H1 (cell line): ENCODE measurements around the gene CACNA2D3. TPM values are rescaled to one million over a fixed set of nuclear protein-coding genes. Genes with fewer than 3 reads are reported as not detected.

Source experiments
- CTCF ChIA-PET: fragments of 300-600 bp; sonication (Branson Sonifier 250); formaldehyde crosslinking; loops from one replicate; lab custom pipeline; 2021; ENCODE audit not compliant: partially characterized antibody; lab: Charles Lee
- POLR2A ChIA-PET: fragments of 300-600 bp; sonication (Branson Sonifier 250); formaldehyde crosslinking; loops from one replicate; lab custom pipeline; 2021; ENCODE audit warnings: inconsistent platforms; ENCODE audit not compliant: partially characterized antibody; lab: Charles Lee
- DNase-seq, 2 experiments: peaks; one replicate each; pipeline versions ENCODE4 v3.0.0 to v3.0.0-alpha.2; 2010 to 2022; ENCODE audit warnings: low spot score in 2 of 2, low read depth in 1 of 2, mixed read lengths in 1 of 2
- FAIRE-seq: peaks from 2 replicates; lab custom pipeline; 2011; peaks lifted over from hg19 to GRCh38; lab: Jason Lieb, UNC
- H2AFZ ChIP-seq: 2 replicates; pipeline ENCODE4 v1.8.1; 2012; ENCODE audit warnings: low read length, inconsistent platforms
- H2AK5ac ChIP-seq: 2 replicates; pipeline ENCODE4 v1.6.1; 2013; ENCODE audit warnings: low read depth, low read length
- H2BK120ac ChIP-seq: replicated peaks from 2 replicates; pipeline ENCODE3; 2013; ENCODE audit warnings: low read depth, low read length, inconsistent platforms
- H2BK12ac ChIP-seq: 2 replicates; pipeline ENCODE4 v1.6.1; 2013; ENCODE audit warnings: low read depth, low read length
- H2BK15ac ChIP-seq: 2 replicates; pipeline ENCODE4 v1.6.1; 2013; ENCODE audit warnings: low read length
- H2BK20ac ChIP-seq: 2 replicates; pipeline ENCODE4 v1.6.1; 2013; ENCODE audit warnings: low read length
- H2BK5ac ChIP-seq: 2 replicates; pipeline ENCODE4 v1.6.1; 2013; ENCODE audit warnings: low read depth, low read length
- H3K14ac ChIP-seq: 2 replicates; pipeline ENCODE4 v1.6.1; 2013; ENCODE audit warnings: inconsistent platforms; ENCODE audit not compliant: insufficient read length
- H3K18ac ChIP-seq: 2 replicates; pipeline ENCODE4 v1.6.1; 2013; ENCODE audit warnings: low read length; ENCODE audit errors: extremely low read depth
- H3K23ac ChIP-seq: 2 replicates; pipeline ENCODE4 v1.6.1; 2013; ENCODE audit warnings: inconsistent platforms; ENCODE audit not compliant: insufficient read length
- H3K23me2 ChIP-seq: 2 replicates; pipeline ENCODE4 v1.6.1; 2013; ENCODE audit warnings: low read depth, low read length
- H3K27ac ChIP-seq: 2 replicates; pipeline ENCODE4 v1.6.1; 2011; ENCODE audit warnings: low read depth, low read length, inconsistent platforms
- H3K27me3 ChIP-seq, 4 experiments: replicated peaks in 1 of 4; 1 replicate in 1 of 4; 2 replicates in 3 of 4; pipeline versions ENCODE4 v1.6.1 to v1.8.1; 2011 to 2013; ENCODE audit warnings: low read length in 3 of 4, mild to moderate bottlenecking in 3 of 4, inconsistent platforms in 2 of 4, mixed read lengths in 2 of 4, moderate library complexity in 1 of 4; ENCODE audit not compliant: control insufficient read depth in 3 of 4, insufficient read depth in 3 of 4; ENCODE audit errors: extremely low read depth in 1 of 4
- H3K36me3 ChIP-seq, 4 experiments: 2 replicates each; pipeline versions ENCODE4 v1.6.1 to v1.8.1; 2011 to 2013; ENCODE audit warnings: mild to moderate bottlenecking in 4 of 4, low read length in 3 of 4, moderate library complexity in 2 of 4, control low read depth in 1 of 4, inconsistent platforms in 1 of 4; ENCODE audit not compliant: insufficient read depth in 4 of 4, control insufficient read depth in 2 of 4
- H3K4ac ChIP-seq: replicated peaks from 2 replicates; pipeline ENCODE3; 2013; ENCODE audit warnings: low read length, low read depth, mixed read lengths, inconsistent platforms; ENCODE audit not compliant: insufficient read length
- H3K4me1 ChIP-seq, 4 experiments: replicated peaks in 1 of 4; 1 replicate in 1 of 4; 2 replicates in 3 of 4; pipeline versions ENCODE4 v1.6.1 to v1.8.1; 2011 to 2013; ENCODE audit warnings: low read length in 3 of 4, inconsistent platforms in 2 of 4, mixed read lengths in 1 of 4; ENCODE audit not compliant: insufficient read depth in 4 of 4, control insufficient read depth in 3 of 4
- H3K4me2 ChIP-seq, 2 experiments: 2 replicates each; pipeline versions ENCODE4 v1.6.1 to v1.8.1; 2011 to 2013; ENCODE audit warnings: low read depth in 2 of 2, low read length in 2 of 2, control low read depth in 1 of 2, inconsistent platforms in 1 of 2, mild to moderate bottlenecking in 1 of 2; ENCODE audit not compliant: insufficient read depth in 1 of 2
- H3K4me3 ChIP-seq, 4 experiments: fragments of 200-600, 300-600 bp in 1 of 4; sonication (generic), shearing (Covaris generic), sonication (Bioruptor Twin) in 1 of 4; 2 replicates each; pipeline versions ENCODE4 v1.5.1 to v1.8.1; 2011 to 2016; ENCODE audit warnings: low read length in 4 of 4, low read depth in 3 of 4, control low read depth in 2 of 4, inconsistent platforms in 2 of 4, mild to moderate bottlenecking in 2 of 4, mixed read lengths in 1 of 4, moderate library complexity in 1 of 4; ENCODE audit not compliant: insufficient read depth in 2 of 4; ENCODE audit errors: extremely low read depth in 1 of 4
- H3K56ac ChIP-seq: replicated peaks from 2 replicates; pipeline ENCODE3; 2013; ENCODE audit warnings: low read depth, mild to moderate bottlenecking, mixed read lengths, low read length, inconsistent platforms; ENCODE audit not compliant: insufficient read length
- H3K79me1 ChIP-seq: 2 replicates; pipeline ENCODE4 v1.6.1; 2013; ENCODE audit warnings: low read depth, low read length, control low read depth
- H3K79me2 ChIP-seq, 2 experiments: 2 replicates each; pipeline versions ENCODE4 v1.6.1 to v1.8.1; 2012 to 2013; ENCODE audit warnings: low read length in 2 of 2, mild to moderate bottlenecking in 2 of 2, inconsistent platforms in 1 of 2; ENCODE audit not compliant: insufficient read depth in 2 of 2, control insufficient read depth in 1 of 2
- H3K9ac ChIP-seq, 4 experiments: replicated peaks in 1 of 4; 1 replicate in 1 of 4; 2 replicates in 3 of 4; pipeline versions ENCODE4 v1.6.1 to v1.8.1; 2011 to 2013; ENCODE audit warnings: low read depth in 3 of 4, low read length in 3 of 4, control low read depth in 2 of 4, mild to moderate bottlenecking in 2 of 4, moderate library complexity in 2 of 4, inconsistent platforms in 1 of 4; ENCODE audit errors: extremely low read depth in 1 of 4
- H3K9me3 ChIP-seq, 2 experiments: 2 replicates each; pipeline versions ENCODE4 v1.6.1 to v1.8.1; 2012 to 2013; ENCODE audit warnings: mild to moderate bottlenecking in 2 of 2, moderate library complexity in 2 of 2, control low read depth in 1 of 2, inconsistent platforms in 1 of 2, low read depth in 1 of 2, low read length in 1 of 2, mixed read lengths in 1 of 2; ENCODE audit not compliant: insufficient read depth in 2 of 2
- H4K20me1 ChIP-seq, 2 experiments: replicated peaks in 1 of 2; 2 replicates each; pipeline versions ENCODE3 to v1.8.1; 2011 to 2013; ENCODE audit warnings: inconsistent platforms in 2 of 2, low read length in 2 of 2, mild to moderate bottlenecking in 1 of 2; ENCODE audit not compliant: insufficient read depth in 2 of 2, control insufficient read depth in 1 of 2
- H4K5ac ChIP-seq: 2 replicates; pipeline ENCODE4 v1.6.1; 2013; ENCODE audit warnings: low read length, low read depth, mixed read lengths, inconsistent platforms; ENCODE audit not compliant: insufficient read length
- H4K8ac ChIP-seq: 2 replicates; pipeline ENCODE4 v1.8.0; 2013; ENCODE audit warnings: mild to moderate bottlenecking, moderate library complexity, low read length, inconsistent platforms; ENCODE audit not compliant: insufficient read depth; ENCODE audit errors: extremely low read depth
- H4K91ac ChIP-seq: replicated peaks from 2 replicates; pipeline ENCODE3; 2013; ENCODE audit warnings: low read length, mixed read lengths, inconsistent platforms; ENCODE audit not compliant: insufficient read length
- ASH2L ChIP-seq: fragments of 200-600, 300-600 bp; sonication (generic); IDR thresholded peaks from one replicate; pipeline ENCODE4 v1.7.1; 2017; ENCODE audit warnings: low read length
- BACH1 ChIP-seq: IDR thresholded peaks from 2 replicates; pipeline ENCODE4 v1.6.1; 2012; ENCODE audit warnings: low read length, improper control_type of control experiment
- BCL11A ChIP-seq, 2 experiments: IDR thresholded peaks; one replicate each; pipeline ENCODE4 v1.6.1; 2011; ENCODE audit warnings: low read depth in 2 of 2, low read length in 2 of 2, mild to moderate bottlenecking in 2 of 2
- CBX5 ChIP-seq: fragments of 300-800, 300-1000 bp; sonication (generic); IDR thresholded peaks from 2 replicates; pipeline ENCODE4 v1.7.1; 2016; ENCODE audit warnings: antibody characterized with exemption, low read length, low read depth
- CEBPB ChIP-seq: IDR thresholded peaks from 2 replicates; pipeline ENCODE4 v1.6.1; 2012; ENCODE audit warnings: low read depth, low read length
- CTBP2 ChIP-seq: IDR thresholded peaks from 2 replicates; pipeline ENCODE4 v1.7.0; 2011; ENCODE audit warnings: borderline replicate concordance, mild to moderate bottlenecking, moderate library complexity, mixed read lengths, low read length; ENCODE audit not compliant: insufficient read depth, insufficient read length
- HDAC6 ChIP-seq: IDR thresholded peaks from one replicate; pipeline ENCODE4 v1.7.1; 2012; ENCODE audit warnings: low read depth, mild to moderate bottlenecking, inconsistent platforms, low read length, moderate library complexity
- JUND ChIP-seq: IDR thresholded peaks from 2 replicates; pipeline ENCODE4 v1.6.1; 2011; ENCODE audit warnings: mild to moderate bottlenecking, improper control_type of control experiment, low read length
- KDM4A ChIP-seq: IDR thresholded peaks from one replicate; pipeline ENCODE4 v1.7.1; 2012; ENCODE audit warnings: low read depth, mild to moderate bottlenecking, moderate library complexity, low read length, inconsistent platforms; ENCODE audit not compliant: severe bottlenecking
- KDM5A ChIP-seq: fragments of 200-600 bp; IDR thresholded peaks from 2 replicates; pipeline ENCODE4 v1.7.1; 2012; ENCODE audit warnings: mild to moderate bottlenecking, low read length, inconsistent platforms, mixed read lengths
- POLR2A ChIP-seq, 2 experiments: IDR thresholded peaks; 1 replicate in 1 of 2; 2 replicates in 1 of 2; pipeline ENCODE4 v1.6.1; 2011; ENCODE audit warnings: low read depth in 2 of 2, low read length in 2 of 2, mild to moderate bottlenecking in 2 of 2; ENCODE audit errors: control extremely low read depth in 1 of 2
- POU5F1 ChIP-seq: IDR thresholded peaks from 2 replicates; pipeline ENCODE4 v1.6.1; 2011; ENCODE audit warnings: low read depth, mild to moderate bottlenecking, low read length, moderate library complexity
- RBBP5 ChIP-seq: IDR thresholded peaks from 2 replicates; pipeline ENCODE4 v1.7.1; 2012; ENCODE audit warnings: low read depth, mild to moderate bottlenecking, inconsistent platforms, low read length, moderate library complexity, borderline replicate concordance
- SIRT6 ChIP-seq: IDR thresholded peaks from one replicate; pipeline ENCODE4 v1.7.1; 2012; ENCODE audit warnings: low read length, inconsistent platforms
- SP2 ChIP-seq: IDR thresholded peaks from 2 replicates; pipeline ENCODE4 v1.6.1; 2012; ENCODE audit warnings: mild to moderate bottlenecking, low read length, inconsistent platforms
- SRF ChIP-seq: IDR thresholded peaks from 2 replicates; pipeline ENCODE4 v1.6.1; 2011; ENCODE audit warnings: mild to moderate bottlenecking, low read depth, low read length, moderate library complexity
- TCF12 ChIP-seq: IDR thresholded peaks from 2 replicates; pipeline ENCODE4 v1.6.1; 2011; ENCODE audit warnings: low read depth, mild to moderate bottlenecking, low read length
- WGBS, 2 experiments: shearing (Covaris generic) in 1 of 2; methylation state at CpG; one replicate each; pipeline versions ENCODE4 v1.1.6 to v1.1.7; 2013 to 2015; ENCODE audit warnings: low lambda C conversion rate in 2 of 2, mixed read lengths in 2 of 2, inconsistent platforms in 1 of 2, low coverage in 1 of 2, missing lambda C conversion rate in 1 of 2; ENCODE audit not compliant: insufficient replicate concordance in 2 of 2, insufficient coverage in 1 of 2, insufficient read length in 1 of 2; ENCODE audit errors: extremely low coverage in 1 of 2, missing lambda C conversion rate in 1 of 2; 5-methylcytosine and 5-hydroxymethylcytosine counted together
- polyA plus RNA-seq, 7 experiments: library from polyadenylated mRNA; depleted of rRNA in 3 of 7; stranded (reverse) in 5 of 7; unstranded in 2 of 7; fragments of >200 nt in 5 of 7; fragments of 200-250 nt in 2 of 7; gene quantifications; 1 replicate in 5 of 7; 2 replicates in 1 of 7; 4 replicates in 1 of 7; pipeline versions ENCODE4 v1.2.1 to v1.2.3, GENCODE V29; 2011 to 2013; ENCODE audit warnings: missing spikeins in 2 of 7, mixed read lengths in 2 of 7
- total RNA-seq: library from RNA; stranded (reverse); fragmentation: NEBNext Ultra II Directional; extraction: Animal tissue kit (Norgen Biotek cat#: 25700); gene quantifications from 2 replicates; pipeline ENCODE4 v1.2.1, GENCODE V29; 2021

The CACNA2D3 gene
- total and polyA plus RNA-seq, 2 of the 8 experiments (the other 6 are each of a cell fraction or from before 2014, with no cell fraction given) = 1.5 to 1.8 TPM

GRCh38 chr3:54773271-54773670 is 650.9 kb downstream of the CACNA2D3 start:
- no peak for DNase-seq
- Histone ChIP-seq H3K4me3 (no peak overlapping the region), H4K91ac (no peak overlapping the region), H3K79me1 (no peaks in the 10 kb centered on the region), H3K9me3 (no peaks in the 10 kb centered on the region), H2AK5ac (no peak overlapping the region), H4K8ac (no peak overlapping the region), H2BK5ac (no peak overlapping the region), H3K56ac (no peak overlapping the region), H3K4me2 (no peak overlapping the region), H2BK15ac (no peak overlapping the region), H2BK12ac (no peak overlapping the region), H2BK120ac (no peak overlapping the region), H2AFZ (no peak overlapping the region), H3K9ac (no peak overlapping the region), H3K79me2 (no peaks in the 10 kb centered on the region), H4K20me1 (no peaks in the 10 kb centered on the region), H3K14ac (no peak overlapping the region), H3K18ac (no peak overlapping the region), H3K4me1 (peaks cover 0 to 7% (median 5%) of the 10 kb centered on the region in 4 experiments; a peak in 3 of 7 replicates), H3K4ac (no peak overlapping the region), H2BK20ac (no peak overlapping the region), H3K27ac (no peak overlapping the region; the same call in 1 of the 2 replicates), H3K23me2 (no peaks in the 10 kb centered on the region), H3K36me3 (no peaks in the 10 kb centered on the region), H4K5ac (no peak overlapping the region), H3K23ac (no peak overlapping the region), H3K27me3 (no peaks in the 10 kb centered on the region)
- POLR2A ChIA-PET = interaction anchor here (1.1 to 1.4 kb wide), 2 partner anchors 20 to 144 kb away, joined by 4 read pairs; no protein-coding TSS in a partner anchor
- no peak for FAIRE-seq
- 77% methylated on average over 4 of the region's 4 CpGs; no CpG with 5 or more reads in 1 of the 2 experiments for WGBS, 2 experiments
- CTCF ChIA-PET = no interaction called here
- TF ChIP-seq HDAC6 = no peak
- TF ChIP-seq CBX5 = no peak
- no peak for TF ChIP-seq KDM5A
- TF ChIP-seq SIRT6 = no peak
- no peak for TF ChIP-seq SP2
- no peak for TF ChIP-seq SRF
- TF ChIP-seq CEBPB = no peak
- no peak for TF ChIP-seq KDM4A
- no peak for TF ChIP-seq JUND
- TF ChIP-seq CTBP2 = no peak
- TF ChIP-seq POU5F1 = no peak
- no peak for TF ChIP-seq POLR2A (IDR thresholded peaks at IDR 0.05; ENCODE audit: control extremely low read depth in 1 of 2, low read depth in 2 of 2, low read length in 2 of 2)
- TF ChIP-seq TCF12 = no peak
- no peak for TF ChIP-seq ASH2L
- TF ChIP-seq BACH1 = no peak
- TF ChIP-seq BCL11A (IDR thresholded peaks at IDR 0.05; ENCODE audit: low read depth in 2 of 2, low read length in 2 of 2) = no peak
- TF ChIP-seq RBBP5 = no peak
